ENCODE results near the gene PCNT. TPM values are rescaled to one million over a fixed set of nuclear protein-coding genes. Genes with fewer than 3 reads are reported as not detected.

The PCNT gene
- total and polyA plus RNA-seq, 9 of the 15 experiments (the other 6 are each of a cell fraction or from before 2014, with no cell fraction given), result 9.1 to 53.5 (median 31.3) TPM

- TF ChIP-seq SMAD2 (IDR thresholded peaks at IDR 0.05; ENCODE audit: low read depth, low read length) (no peak), SRSF7 (optimal IDR thresholded peaks at IDR 0.05; ENCODE audit: low read depth, low read length) (no peak), JUND (IDR thresholded peaks at IDR 0.05; ENCODE audit: borderline replicate concordance, low read depth, low read length) (no peak), JUND (tag; IDR thresholded peaks at IDR 0.05; ENCODE audit: borderline replicate concordance, low read depth, low read length) (no peak), ZZZ3 (IDR thresholded peaks at IDR 0.05) (no peak), ZSCAN32 (CRISPR knock-in tag; IDR thresholded peaks at IDR 0.05) (0 out of 2 replicates have a peak, but pooled peaks have one; percentile 8), HDAC8 (tag; IDR thresholded peaks at IDR 0.05) (no peak), UBTF (IDR thresholded peaks at IDR 0.05; ENCODE audit: borderline replicate concordance in 1 of 2, low read depth in 2 of 2, low read length in 2 of 2) (peak; percentile 64 to 87; a peak in 3 of 4 replicates), ZNF316 (IDR thresholded peaks at IDR 0.05) (peak; percentile 29; the same call in 1 of the 2 replicates), MAFF (IDR thresholded peaks at IDR 0.05; ENCODE audit: low read length) (no peak), GTF2A2 (tag; IDR thresholded peaks at IDR 0.05) (no peak), SRSF1 (IDR thresholded peaks at IDR 0.05; ENCODE audit: low read depth, low read length) (no peak), RUNX1 (IDR thresholded peaks at IDR 0.05; ENCODE audit: low read depth) (no peak), ZNF175 (CRISPR knock-in tag; IDR thresholded peaks at IDR 0.05; ENCODE audit: low read depth) (no peak), CHD1 (IDR thresholded peaks at IDR 0.05; ENCODE audit: low read length) (peak; percentile 41), FOXJ2 (tag; IDR thresholded peaks at IDR 0.05) (peak; percentile 48), MIER1 (IDR thresholded peaks at IDR 0.05; ENCODE audit: low read depth) (no peak), HMG20B (CRISPR knock-in tag; IDR thresholded peaks at IDR 0.05) (no peak), MEIS2 (IDR thresholded peaks at IDR 0.05; ENCODE audit: partially characterized antibody) (no peak), ZNF395 (CRISPR knock-in tag; IDR thresholded peaks at IDR 0.05) (no peak), ZFP30 (CRISPR knock-in tag; IDR thresholded peaks at IDR 0.05; ENCODE audit: borderline replicate concordance) (no peak)
- TF ChIP-seq, protein P1, sequence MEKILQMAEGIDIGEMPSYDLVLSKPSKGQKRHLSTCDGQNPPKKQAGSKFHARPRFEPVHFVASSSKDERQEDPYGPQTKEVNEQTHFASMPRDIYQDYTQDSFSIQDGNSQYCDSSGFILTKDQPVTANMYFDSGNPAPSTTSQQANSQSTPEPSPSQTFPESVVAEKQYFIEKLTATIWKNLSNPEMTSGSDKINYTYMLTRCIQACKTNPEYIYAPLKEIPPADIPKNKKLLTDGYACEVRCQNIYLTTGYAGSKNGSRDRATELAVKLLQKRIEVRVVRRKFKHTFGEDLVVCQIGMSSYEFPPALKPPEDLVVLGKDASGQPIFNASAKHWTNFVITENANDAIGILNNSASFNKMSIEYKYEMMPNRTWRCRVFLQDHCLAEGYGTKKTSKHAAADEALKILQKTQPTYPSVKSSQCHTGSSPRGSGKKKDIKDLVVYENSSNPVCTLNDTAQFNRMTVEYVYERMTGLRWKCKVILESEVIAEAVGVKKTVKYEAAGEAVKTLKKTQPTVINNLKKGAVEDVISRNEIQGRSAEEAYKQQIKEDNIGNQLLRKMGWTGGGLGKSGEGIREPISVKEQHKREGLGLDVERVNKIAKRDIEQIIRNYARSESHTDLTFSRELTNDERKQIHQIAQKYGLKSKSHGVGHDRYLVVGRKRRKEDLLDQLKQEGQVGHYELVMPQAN (IDR thresholded peaks at IDR 0.05; ENCODE audit: borderline replicate concordance), result peak; percentile 53; the same call in 1 of the 2 replicates
These were observed 1.3 kb downstream of the PCNT start (continued) for GRCh38 chr21:46325073-46325912.
